Activated CD8-positive, alpha-beta memory T cell treated with anti-CD3 and anti-CD28 coated beads, Interleukin-2, amount 10 ng/mL, durations not matched to agents 7 days and 5 days (primary cell): ENCODE measurements around the gene TNS2. TPM values are rescaled to one million over a fixed set of nuclear protein-coding genes. Genes with fewer than 3 reads are reported as not detected.

Experiments used
- ATAC-seq: fragments of 150-1000 bp; cut with Tn5 transposase; one replicate; pipeline ENCODE4 v1.10.0; 2021; ENCODE audit warnings: moderate library complexity
- CTCF ChIA-PET: fragments of 350-600 bp; sonication (Branson Sonifier 250); formaldehyde crosslinking; loops from one replicate; lab custom pipeline; 2021; ENCODE audit warnings: antibody characterized with exemption; lab: Charles Lee
- DNase-seq: peaks from one replicate; pipeline ENCODE4 v3.0.0-alpha.2; 2020
- H3K27ac Mint-ChIP-seq: one replicate; pipeline ENCODE4 v1.8.0; 2021; ENCODE audit warnings: mild to moderate bottlenecking, mixed read lengths
- H3K27me3 Mint-ChIP-seq: one replicate; pipeline ENCODE4 v1.8.0; 2021; ENCODE audit warnings: mixed read lengths
- H3K36me3 Mint-ChIP-seq: one replicate; pipeline ENCODE4 v1.8.0; 2021; ENCODE audit warnings: mild to moderate bottlenecking, mixed read lengths
- H3K4me1 Mint-ChIP-seq: one replicate; pipeline ENCODE4 v1.8.0; 2021; ENCODE audit warnings: mixed read lengths
- H3K4me3 Mint-ChIP-seq: one replicate; pipeline ENCODE4 v1.8.0; 2021; ENCODE audit warnings: mild to moderate bottlenecking, moderate library complexity, mixed read lengths
- H3K9me3 Mint-ChIP-seq: one replicate; pipeline ENCODE4 v1.8.0; 2022; ENCODE audit warnings: low read depth, mixed read lengths
- total RNA-seq, 2 experiments: library from RNA; stranded (reverse); gene quantifications; one replicate each; pipeline ENCODE4 v1.2.3, GENCODE V29; 2021

The TNS2 gene
- total RNA-seq, 2 experiments from 2014 or later, result 0.58 to 0.89 TPM

DNA sequence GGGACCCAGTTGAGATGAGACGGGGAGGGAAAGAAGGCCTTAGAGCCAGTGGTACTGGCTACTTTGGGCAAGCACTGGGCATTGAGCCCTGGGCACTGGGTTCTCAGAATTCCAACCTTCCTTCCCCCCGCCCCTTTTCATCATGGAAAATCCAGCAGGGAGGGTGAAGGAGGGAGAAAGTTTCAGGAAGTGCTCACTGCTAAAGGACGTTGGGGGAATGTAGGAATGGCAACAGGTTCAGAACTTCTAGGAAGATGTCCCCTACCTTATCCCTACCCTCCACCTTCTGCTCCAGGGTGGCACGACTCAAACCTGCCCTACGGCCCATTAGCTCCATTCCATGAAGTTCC is 4.2 kb upstream of the TNS2 start:
- ATAC-seq (no peak), DNase-seq (no peak)
- Mint-ChIP-seq H3K9me3 (no peaks in the 10 kb centered on the region), H3K36me3 (peaks cover 13% of the 10 kb centered on the region), H3K4me3 (peak overlapping the region; percentile 83), H3K27ac (no peak overlapping the region), H3K4me1 (peaks cover 17% of the 10 kb centered on the region), H3K27me3 (peaks cover 11% of the 10 kb centered on the region)
- CTCF ChIA-PET, result interaction anchor here (1.0 to 13.7 kb wide), 8 partner anchors 9 to 57 kb away, joined by 3 to 153 read pairs (median 6); partner anchors contain the start of genes IGFBP6, SOAT2 and SPRYD3

DNA sequence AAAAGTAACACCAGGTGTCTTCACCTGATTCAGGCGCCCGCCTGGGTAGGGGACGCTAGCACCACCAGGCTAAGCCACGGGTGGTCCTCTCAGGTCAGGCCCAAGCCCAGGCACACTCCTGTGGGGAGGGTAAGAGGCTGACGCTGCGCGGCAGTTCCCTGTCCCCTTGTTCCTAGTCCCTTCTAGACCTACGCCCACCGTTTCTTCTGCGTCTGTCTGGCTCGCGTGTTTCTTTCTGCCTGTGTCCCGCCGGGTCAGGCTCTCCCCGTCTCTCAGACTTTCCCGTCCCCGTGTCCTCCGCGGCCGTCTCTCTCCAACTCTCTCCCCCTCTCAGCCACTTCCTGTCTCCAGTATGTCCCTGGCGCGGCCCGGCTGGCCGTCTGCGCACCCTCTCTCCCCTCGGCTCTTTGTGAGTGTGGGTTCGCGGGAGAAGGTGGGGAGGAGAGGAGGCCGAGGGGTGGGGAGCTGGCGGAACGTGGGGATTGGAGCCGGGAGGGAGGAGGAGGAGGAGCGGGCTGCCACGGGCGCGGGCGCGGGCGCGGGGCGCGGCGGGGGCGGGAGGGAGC is 3.1 kb upstream of the TNS2 start:
- peak; percentile 48 for ATAC-seq
- H3K36me3 Mint-ChIP-seq, result peaks cover 8% of the 10 kb centered on the region

DNA sequence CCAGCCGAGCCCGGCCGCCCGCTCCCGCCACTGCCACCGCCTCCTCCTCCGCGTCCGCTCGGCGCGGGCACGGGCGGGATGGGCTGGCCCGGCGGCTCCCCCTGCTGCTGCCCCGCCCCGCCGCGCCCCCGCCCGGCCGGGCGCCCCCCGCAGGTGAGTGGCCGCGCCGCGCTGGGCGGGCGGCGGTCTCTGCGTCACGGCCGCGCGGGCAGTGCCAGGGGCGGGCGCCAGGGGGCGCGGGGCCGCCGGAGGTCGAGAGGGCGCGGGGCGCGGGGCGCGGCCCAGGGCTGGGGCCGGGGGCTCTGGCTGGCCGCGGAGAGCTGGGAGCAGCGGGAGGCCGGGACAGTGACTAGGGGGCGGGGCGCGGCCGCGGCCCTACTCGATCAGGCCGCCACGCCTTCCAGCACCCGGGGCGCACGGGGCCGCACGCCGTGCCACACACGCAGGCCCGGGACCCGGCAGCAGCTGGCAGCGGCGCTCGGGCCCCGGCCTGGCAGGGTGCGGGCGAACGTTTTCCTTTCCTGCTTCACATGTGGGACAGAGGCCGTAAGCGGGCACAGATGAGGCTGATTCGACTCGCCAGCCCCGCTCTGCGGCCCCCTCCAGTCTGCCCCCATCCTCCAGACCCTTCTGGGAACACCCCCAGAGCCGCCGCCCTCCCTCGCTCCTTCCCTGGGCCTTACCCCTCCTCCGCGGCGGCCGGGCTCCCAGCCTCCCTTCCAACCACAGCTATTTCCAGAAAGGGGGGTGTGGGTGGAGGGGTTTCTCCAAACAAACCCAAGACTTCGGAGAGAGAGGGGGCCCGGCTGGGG is 2.4 kb upstream of the TNS2 start:
- Mint-ChIP-seq H3K36me3 (peaks cover 4% of the 10 kb centered on the region), H3K27ac (no peak overlapping the region), H3K9me3 (no peaks in the 10 kb centered on the region), H3K4me3 (peak overlapping the region; percentile 83), H3K4me1 (peaks cover 17% of the 10 kb centered on the region), H3K27me3 (peaks cover 11% of the 10 kb centered on the region)
- CTCF ChIA-PET, result interaction anchor here (0.6 to 13.7 kb wide), 15 partner anchors 7 to 525 kb away, joined by 3 to 153 read pairs (median 4); partner anchors contain the start of genes AAAS, IGFBP6, SP1 and SPRYD3
- ATAC-seq (peak; percentile 84), DNase-seq (peak; percentile 66)

More for the DNA sequence above, 3.1 kb upstream of the TNS2 start:
- CTCF ChIA-PET, result interaction anchor here (0.5 to 13.7 kb wide), 14 partner anchors 8 to 526 kb away, joined by 3 to 153 read pairs (median 4); partner anchors contain the start of genes AAAS, IGFBP6, SOAT2 and SPRYD3
- DNase-seq, result peak; percentile 67
- H3K9me3 Mint-ChIP-seq, result no peaks in the 10 kb centered on the region
- peaks cover 11% of the 10 kb centered on the region for H3K27me3 Mint-ChIP-seq
- H3K4me3 Mint-ChIP-seq, result peak overlapping the region; percentile 83
- peak overlapping the region; percentile 60 for H3K27ac Mint-ChIP-seq
- peaks cover 17% of the 10 kb centered on the region for H3K4me1 Mint-ChIP-seq

DNA sequence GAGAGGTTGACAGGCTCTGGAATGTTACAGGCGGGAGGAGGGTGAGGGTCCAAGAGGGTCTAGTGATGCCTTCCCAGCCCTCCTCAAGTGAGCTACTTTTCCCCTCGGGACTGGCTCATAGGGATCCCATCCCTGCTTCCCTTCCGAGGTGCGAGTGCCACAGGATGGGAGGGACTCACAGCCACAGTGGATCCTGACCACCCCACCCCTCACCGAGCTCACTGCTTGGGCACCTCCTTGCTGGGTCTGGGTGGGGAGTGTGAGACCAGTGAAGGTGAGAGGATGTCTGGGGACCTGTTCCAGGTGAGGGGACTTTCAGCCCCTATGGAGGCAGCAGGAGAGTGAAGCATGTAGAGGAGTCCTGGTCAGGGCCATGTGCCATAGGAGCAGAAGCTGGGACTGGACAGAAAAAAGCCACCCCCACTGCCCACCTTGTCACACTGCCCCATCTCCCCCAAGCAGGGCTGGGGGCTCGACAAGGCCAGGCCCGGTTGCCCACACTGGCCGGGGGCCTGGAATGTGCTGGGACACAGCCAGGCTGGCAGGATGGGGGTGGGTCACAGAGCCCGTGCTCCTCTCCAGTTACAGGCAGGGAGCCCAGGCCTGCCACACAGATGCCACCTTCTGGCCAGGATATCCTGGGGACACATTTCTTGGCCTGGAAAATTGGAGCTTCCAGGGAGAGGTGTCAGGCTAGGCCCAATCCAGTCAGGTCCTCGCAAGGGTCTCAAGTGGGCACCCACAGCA is 1.7 kb upstream of the TNS2 start:
- CTCF ChIA-PET, result interaction anchor here (0.7 to 13.7 kb wide), 14 partner anchors 7 to 496 kb away, joined by 3 to 153 read pairs (median 4); partner anchors contain the start of genes AAAS, IGFBP6, SP1 and SPRYD3
- no peak overlapping the region for H3K4me3 Mint-ChIP-seq
- peaks cover 17% of the 10 kb centered on the region for H3K4me1 Mint-ChIP-seq
- ATAC-seq, result no peak
- peak; percentile 40 for DNase-seq
- H3K27ac Mint-ChIP-seq, result no peak overlapping the region
- H3K9me3 Mint-ChIP-seq, result no peaks in the 10 kb centered on the region
- peaks cover 11% of the 10 kb centered on the region for H3K27me3 Mint-ChIP-seq
- no peaks in the 10 kb centered on the region for H3K36me3 Mint-ChIP-seq

DNA sequence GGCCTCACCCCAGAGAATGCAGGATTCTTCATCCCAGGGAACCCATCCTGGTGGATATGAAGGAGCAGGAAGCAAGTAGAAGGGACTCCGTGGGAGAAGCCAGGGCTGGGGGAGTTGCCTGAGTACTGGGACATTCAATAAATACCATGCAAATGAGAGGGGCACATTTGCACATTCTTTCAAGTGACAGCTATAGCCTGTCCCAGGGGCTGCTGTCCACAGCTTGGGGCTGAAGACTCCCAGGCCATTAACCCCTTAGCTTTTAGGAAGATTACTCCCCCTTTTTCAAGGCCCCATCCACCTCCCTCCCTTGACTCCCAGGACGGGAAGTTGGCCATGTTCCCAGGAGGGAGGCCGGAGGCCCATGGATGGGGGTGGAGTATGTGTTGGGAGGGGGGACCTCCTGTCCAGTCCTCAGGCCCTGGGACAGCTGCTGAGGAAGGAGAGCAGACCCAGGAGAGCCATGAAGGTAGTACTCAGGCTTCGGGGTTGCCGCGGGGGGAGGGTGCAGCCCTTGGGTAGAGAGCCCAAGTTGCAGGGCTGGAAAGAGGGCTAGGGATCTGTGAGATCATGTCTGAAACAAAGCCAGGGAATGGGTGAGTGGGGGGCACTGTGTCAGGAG is 974 bp upstream of the TNS2 start:
- H3K27ac Mint-ChIP-seq, result peak overlapping the region; percentile 55
- H3K9me3 Mint-ChIP-seq, result no peaks in the 10 kb centered on the region
- CTCF ChIA-PET, result interaction anchor here (1.1 to 13.7 kb wide), 3 partner anchors 18 to 54 kb away, joined by 3 to 153 read pairs (median 36); partner anchors contain the start of gene IGFBP6
- peaks cover 11% of the 10 kb centered on the region for H3K27me3 Mint-ChIP-seq
- ATAC-seq (no peak), DNase-seq (no peak)
- no peaks in the 10 kb centered on the region for H3K36me3 Mint-ChIP-seq
- H3K4me1 Mint-ChIP-seq, result peaks cover 22% of the 10 kb centered on the region
- no peak overlapping the region for H3K4me3 Mint-ChIP-seq

DNA sequence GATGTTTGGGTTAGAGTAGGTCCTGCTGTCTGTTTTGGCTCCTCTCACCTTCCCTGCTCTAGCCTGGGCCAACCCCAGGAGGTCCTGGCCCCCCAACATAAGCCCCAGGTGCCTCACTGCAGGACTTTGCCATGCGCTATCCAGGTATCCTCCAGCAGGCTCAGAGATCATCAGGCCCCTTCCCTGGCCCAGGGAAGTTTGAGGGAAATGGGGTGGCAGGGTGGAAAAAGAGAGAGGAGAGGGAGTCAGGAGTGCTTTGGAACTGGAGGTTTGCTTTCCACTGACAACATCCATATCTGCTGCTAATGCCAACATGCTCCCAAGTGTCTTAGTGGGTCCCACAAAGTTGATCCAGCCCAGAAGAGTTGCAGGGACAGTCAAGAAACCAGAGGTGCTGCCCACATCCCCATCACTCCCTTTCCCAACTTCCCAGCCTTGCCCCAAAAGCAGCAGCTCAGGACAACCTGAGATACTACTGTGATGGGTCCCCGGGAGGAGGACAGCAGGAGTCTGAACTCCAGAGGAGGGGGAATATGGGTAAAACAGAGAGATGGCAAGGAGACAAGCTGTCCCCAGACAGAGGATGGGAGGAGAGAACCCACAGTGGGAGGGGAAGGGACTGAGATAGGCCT is 677 bp downstream of the TNS2 start:
- no peak overlapping the region for H3K4me3 Mint-ChIP-seq

DNA sequence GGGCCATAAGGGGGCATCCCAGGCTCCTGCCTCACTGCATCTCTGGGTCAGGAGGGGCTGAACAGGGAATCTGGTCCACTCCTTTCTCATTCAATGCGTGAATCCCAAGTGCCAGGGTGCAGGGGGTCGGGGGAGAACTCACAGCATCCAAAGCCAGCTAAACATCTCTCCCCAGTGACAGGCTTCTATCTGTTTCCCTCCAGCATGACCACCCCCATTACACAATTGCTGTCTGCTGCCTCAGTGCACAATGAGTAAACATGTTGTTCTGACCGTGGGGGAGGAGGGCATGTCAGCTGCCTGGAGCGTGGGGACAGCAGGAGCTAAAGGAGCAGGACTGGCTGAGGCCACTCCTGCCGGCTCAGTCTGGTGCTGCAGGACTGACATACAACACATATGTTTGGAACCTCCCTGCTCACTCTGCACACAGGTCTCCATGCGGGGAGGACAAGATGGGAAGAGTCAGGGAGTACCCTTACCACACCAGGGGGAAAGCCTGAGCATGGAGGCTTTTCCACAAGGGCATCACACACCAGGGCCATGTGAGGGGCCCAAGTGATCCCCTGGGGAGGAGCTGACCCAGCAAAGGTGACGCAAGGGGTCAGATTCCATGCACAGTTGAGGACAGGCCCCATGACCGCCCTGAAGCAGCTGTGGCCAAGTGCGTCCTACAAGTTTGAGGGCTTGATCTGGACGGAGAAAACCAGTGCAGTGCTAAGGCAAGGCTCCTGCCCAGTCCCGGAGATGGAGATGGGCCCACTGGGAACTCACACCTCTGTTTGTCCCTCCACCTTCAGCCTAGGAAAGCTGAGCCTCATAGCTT is 1.4 kb downstream of the TNS2 start:
- ATAC-seq (no peak), DNase-seq (no peak)
- Mint-ChIP-seq H3K27ac (no peak overlapping the region), H3K9me3 (no peaks in the 10 kb centered on the region), H3K27me3 (peaks cover 2% of the 10 kb centered on the region), H3K4me1 (peaks cover 32% of the 10 kb centered on the region), H3K4me3 (no peak overlapping the region), H3K36me3 (no peaks in the 10 kb centered on the region)
- CTCF ChIA-PET, result interaction anchor here (0.6 to 13.7 kb wide), 4 partner anchors 13 to 368 kb away, joined by 3 to 153 read pairs (median 6); no protein-coding TSS in a partner anchor

More for the DNA sequence above, 677 bp downstream of the TNS2 start:
- no peak for ATAC-seq
- no peaks in the 10 kb centered on the region for H3K36me3 Mint-ChIP-seq
- H3K4me1 Mint-ChIP-seq, result peaks cover 32% of the 10 kb centered on the region
- CTCF ChIA-PET, result interaction anchor here (1.8 to 13.7 kb wide), 3 partner anchors 12 to 49 kb away, joined by 6 to 153 read pairs (median 6); no protein-coding TSS in a partner anchor
- no peak for DNase-seq
- no peaks in the 10 kb centered on the region for H3K9me3 Mint-ChIP-seq
- peaks cover 8% of the 10 kb centered on the region for H3K27me3 Mint-ChIP-seq
- no peak overlapping the region for H3K27ac Mint-ChIP-seq

DNA sequence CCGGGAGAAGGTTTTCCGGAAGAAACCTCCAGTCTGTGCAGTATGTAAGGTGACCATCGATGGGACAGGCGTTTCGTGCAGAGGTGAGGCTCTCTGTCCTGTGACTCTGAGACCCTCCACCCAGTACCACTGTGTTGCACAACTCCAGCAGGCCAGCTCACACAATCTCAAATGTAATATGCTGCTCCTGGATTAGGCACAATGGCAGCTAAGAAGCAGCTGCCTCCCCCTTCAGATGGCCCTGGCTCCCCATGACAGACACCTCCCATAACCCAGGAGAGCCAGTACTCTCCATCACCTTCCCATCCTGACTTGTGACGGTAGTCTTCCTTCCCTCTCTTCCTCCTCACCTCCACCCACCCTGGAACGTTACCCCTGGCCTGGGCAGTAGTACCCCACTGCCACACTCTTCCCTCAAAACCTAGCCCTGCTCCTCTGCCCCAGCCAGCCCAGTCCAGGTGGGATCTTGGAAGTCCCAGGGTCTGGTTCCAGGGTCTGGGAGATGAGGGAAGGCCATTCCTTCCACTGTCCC is 2.1 kb downstream of the TNS2 start:
- CTCF ChIA-PET, result interaction anchor here (0.6 to 13.7 kb wide), 4 partner anchors 13 to 368 kb away, joined by 3 to 153 read pairs (median 6); no protein-coding TSS in a partner anchor
- peaks cover 30% of the 10 kb centered on the region for H3K4me1 Mint-ChIP-seq
- H3K36me3 Mint-ChIP-seq, result no peaks in the 10 kb centered on the region
- H3K4me3 Mint-ChIP-seq, result no peak overlapping the region
- H3K27ac Mint-ChIP-seq, result peak overlapping the region; percentile 5
- H3K9me3 Mint-ChIP-seq, result no peaks in the 10 kb centered on the region
- ATAC-seq (no peak), DNase-seq (no peak)
- H3K27me3 Mint-ChIP-seq, result no peaks in the 10 kb centered on the region

DNA sequence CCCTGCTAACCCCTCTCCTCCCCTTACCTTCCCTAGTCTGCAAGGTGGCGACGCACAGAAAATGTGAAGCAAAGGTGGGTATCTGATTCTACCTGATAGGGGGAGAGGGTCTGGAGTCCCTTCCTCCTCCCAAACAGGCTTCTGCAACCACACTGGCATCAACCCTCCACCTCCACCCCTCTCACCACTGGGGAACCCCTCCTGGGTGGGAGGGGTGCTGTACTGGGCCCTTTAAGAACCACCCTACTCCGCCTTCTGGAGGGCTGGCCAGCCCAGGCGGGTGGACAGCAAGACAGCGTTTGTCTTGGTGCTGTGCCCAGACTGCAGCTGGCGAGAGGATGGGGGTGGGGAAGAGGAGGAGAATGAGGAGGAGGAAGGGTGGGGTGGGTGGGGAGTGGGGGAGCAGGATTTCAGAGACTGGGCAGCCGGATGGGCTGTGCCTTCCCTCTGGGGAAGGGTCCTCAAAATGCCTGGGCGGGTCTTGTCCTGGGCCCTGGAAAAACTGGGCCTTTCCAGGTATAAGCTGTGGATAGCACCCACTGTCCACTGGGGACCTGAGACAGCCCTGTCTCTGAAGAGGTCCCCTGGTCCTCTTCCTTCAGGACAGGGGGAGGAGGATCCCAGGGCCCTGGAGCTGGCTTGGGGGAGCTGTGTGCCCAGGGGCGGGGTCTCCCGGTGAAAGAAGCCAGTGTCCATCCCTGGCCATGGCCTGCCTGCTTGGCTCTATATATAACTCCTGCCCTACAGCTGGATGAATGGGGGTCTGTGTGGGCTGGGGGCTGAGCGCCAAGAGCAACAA is 2.8 kb downstream of the TNS2 start:
- CTCF ChIA-PET, result interaction anchor here (0.6 to 13.7 kb wide), 10 partner anchors 6 to 173 kb away, joined by 3 to 153 read pairs (median 10); partner anchors contain the start of genes EIF4B, IGFBP6, SOAT2 and SPRYD3
- no peak for DNase-seq
- Mint-ChIP-seq H3K9me3 (no peaks in the 10 kb centered on the region), H3K36me3 (no peaks in the 10 kb centered on the region), H3K4me1 (peaks cover 30% of the 10 kb centered on the region), H3K27ac (no peak overlapping the region), H3K4me3 (no peak overlapping the region), H3K27me3 (no peaks in the 10 kb centered on the region)
- ATAC-seq, result no peak

DNA sequence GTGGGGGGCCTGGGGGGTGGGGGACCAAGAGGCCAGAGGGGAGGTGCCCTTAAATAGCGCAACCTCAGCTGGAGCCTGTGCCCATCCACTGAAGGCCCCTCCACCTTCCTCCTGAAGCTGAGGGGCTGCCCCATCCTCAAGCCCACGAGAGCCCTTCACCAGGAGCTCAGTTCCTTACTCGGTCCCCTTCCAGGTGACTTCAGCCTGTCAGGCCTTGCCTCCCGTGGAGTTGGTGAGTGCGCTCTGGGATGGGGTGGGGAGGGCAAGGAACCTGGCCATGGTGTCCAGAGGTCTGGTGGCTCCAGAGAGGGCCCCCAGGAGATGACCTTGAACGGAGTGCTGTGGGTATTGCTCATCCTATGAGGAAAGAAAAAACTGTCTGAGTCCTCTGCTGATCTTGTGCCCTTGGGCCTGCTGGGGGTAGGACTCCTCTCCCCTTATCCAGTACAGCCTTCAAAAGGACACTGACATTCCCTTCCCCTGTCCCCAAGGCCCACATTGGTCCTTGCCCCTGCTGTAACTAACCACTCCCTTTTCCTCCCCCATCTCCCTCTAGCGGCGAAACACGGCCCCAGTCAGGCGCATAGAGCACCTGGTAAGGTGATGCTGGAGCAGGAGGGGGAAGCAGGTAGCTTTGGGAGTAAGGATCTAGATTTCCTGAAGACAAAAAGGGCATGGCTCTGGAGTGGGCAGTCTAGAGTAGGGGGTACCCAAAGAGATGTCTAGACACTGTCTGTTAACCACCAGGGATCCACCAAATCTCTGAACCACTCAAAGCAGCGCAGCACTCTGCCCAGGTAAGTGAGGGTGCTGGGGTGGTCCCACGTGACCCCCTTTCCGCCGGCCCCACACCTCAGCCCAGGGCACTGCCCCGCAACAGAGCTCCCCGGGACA is 3.6 kb downstream of the TNS2 start:
- Mint-ChIP-seq H3K4me3 (peak overlapping the region; percentile 92), H3K27ac (peak overlapping the region; percentile 86), H3K27me3 (no peaks in the 10 kb centered on the region), H3K4me1 (peaks cover 28% of the 10 kb centered on the region), H3K9me3 (no peaks in the 10 kb centered on the region), H3K36me3 (no peaks in the 10 kb centered on the region)
- peak; percentile 71 for DNase-seq
- CTCF ChIA-PET, result interaction anchor here (0.6 to 13.7 kb wide), 21 partner anchors 7 to 268 kb away, joined by 3 to 153 read pairs (median 4); partner anchors contain the start of genes AAAS, EIF4B, IGFBP6 and SOAT2
- ATAC-seq, result peak; percentile 27
